ENCODE measurements around the gene MYMK.

The MYMK gene

GRCh38 chr9:133528001-133528875 is 3.5 kb upstream of the MYMK start:
- TF ChIP-seq CTCF (IDR thresholded peaks at IDR 0.05; ENCODE audit: borderline replicate concordance, extremely low read depth, low read length, poor library complexity, severe bottlenecking) (no peak), EZH2 (IDR thresholded peaks at IDR 0.05; ENCODE audit: borderline replicate concordance, low read depth, low read length, severe bottlenecking) (no peak)

GRCh38 chr9:133527444-133527920 is 2.7 kb upstream of the MYMK start:
- TF ChIP-seq CTCF (IDR thresholded peaks at IDR 0.05; ENCODE audit: borderline replicate concordance, extremely low read depth, low read length, poor library complexity, severe bottlenecking), result no peak
- TF ChIP-seq EZH2 (IDR thresholded peaks at IDR 0.05; ENCODE audit: borderline replicate concordance, low read depth, low read length, severe bottlenecking), result no peak
- no peak for DNase-seq
- Histone ChIP-seq H2AFZ (ENCODE audit: low read depth, low read length) (no peak overlapping the region), H4K20me1 (ENCODE audit: insufficient read depth, low read length) (0 out of 2 replicates have a peak, but pooled peaks cover 4% of the 10 kb centered on the region), H3K4me3 (ENCODE audit: low read depth in 1 of 2, low read length in 2 of 2) (no peak overlapping the region), H3K9ac (ENCODE audit: low read depth, low read length) (no peak overlapping the region), H3K9me3 (ENCODE audit: insufficient read depth, low read length, severe bottlenecking) (no peaks in the 10 kb centered on the region), H3K4me2 (ENCODE audit: insufficient read depth, low read length) (no peak overlapping the region), H3K27ac (ENCODE audit: low read length) (no peak overlapping the region), H3K4me1 (ENCODE audit: insufficient read depth, low read length) (no peaks in the 10 kb centered on the region), H3K27me3 (ENCODE audit: insufficient read depth, low read length, poor library complexity) (peaks cover 17% of the 10 kb centered on the region), H3K36me3 (ENCODE audit: insufficient read depth, low read length) (no peaks in the 10 kb centered on the region), H3K79me2 (ENCODE audit: insufficient read depth, low read length) (no peaks in the 10 kb centered on the region)
- ATAC-seq (ENCODE audit: insufficient read depth, low read depth), result no peak

More at GRCh38 chr9:133528001-133528875, 3.5 kb upstream of the MYMK start:
- Histone ChIP-seq H4K20me1 (ENCODE audit: insufficient read depth, low read length) (peaks cover 4% of the 10 kb centered on the region; the same call in 1 of the 2 replicates), H2AFZ (ENCODE audit: low read depth, low read length) (no peak overlapping the region), H3K4me3 (ENCODE audit: low read depth in 1 of 2, low read length in 2 of 2) (no peak overlapping the region), H3K9me3 (ENCODE audit: insufficient read depth, low read length, severe bottlenecking) (no peaks in the 10 kb centered on the region), H3K4me1 (ENCODE audit: insufficient read depth, low read length) (no peaks in the 10 kb centered on the region), H3K27ac (ENCODE audit: low read length) (no peak overlapping the region), H3K36me3 (ENCODE audit: insufficient read depth, low read length) (no peaks in the 10 kb centered on the region), H3K9ac (ENCODE audit: low read depth, low read length) (no peak overlapping the region), H3K79me2 (ENCODE audit: insufficient read depth, low read length) (no peaks in the 10 kb centered on the region), H3K27me3 (ENCODE audit: insufficient read depth, low read length, poor library complexity) (peaks cover 21% of the 10 kb centered on the region), H3K4me2 (ENCODE audit: insufficient read depth, low read length) (no peak overlapping the region)
- DNase-seq (no peak), ATAC-seq (ENCODE audit: insufficient read depth, low read depth) (no peak)

- H3K79me2 ChIP-seq (ENCODE audit: insufficient read depth, low read length), result no peaks in the 10 kb centered on the region
- no peak overlapping the region for H3K4me3 ChIP-seq (ENCODE audit: low read depth in 1 of 2, low read length in 2 of 2)
- no peak overlapping the region for H3K4me2 ChIP-seq (ENCODE audit: insufficient read depth, low read length)
- peaks cover 17% of the 10 kb centered on the region for H3K27me3 ChIP-seq (ENCODE audit: insufficient read depth, low read length, poor library complexity)
- no peak overlapping the region for H3K27ac ChIP-seq (ENCODE audit: low read length)
- no peaks in the 10 kb centered on the region for H3K4me1 ChIP-seq (ENCODE audit: insufficient read depth, low read length)
- 0 out of 2 replicates have a peak, but pooled peaks cover 4% of the 10 kb centered on the region for H4K20me1 ChIP-seq (ENCODE audit: insufficient read depth, low read length)
- no peak for TF ChIP-seq EZH2 (IDR thresholded peaks at IDR 0.05; ENCODE audit: borderline replicate concordance, low read depth, low read length, severe bottlenecking)
- no peak for TF ChIP-seq CTCF (IDR thresholded peaks at IDR 0.05; ENCODE audit: borderline replicate concordance, extremely low read depth, low read length, poor library complexity, severe bottlenecking)
- H3K9ac ChIP-seq (ENCODE audit: low read depth, low read length), result no peak overlapping the region
- ATAC-seq (ENCODE audit: insufficient read depth, low read depth) (peak; percentile 57; the same call in 1 of the 3 replicates), DNase-seq (peak; percentile 26)
- no peaks in the 10 kb centered on the region for H3K36me3 ChIP-seq (ENCODE audit: insufficient read depth, low read length)
- H3K9me3 ChIP-seq (ENCODE audit: insufficient read depth, low read length, severe bottlenecking), result no peaks in the 10 kb centered on the region
- no peak overlapping the region for H2AFZ ChIP-seq (ENCODE audit: low read depth, low read length)
Measured at GRCh38 chr9:133526721-133527321, 2.1 kb upstream of the MYMK start.

Measured in DND-41 (cell line).